GM21423 (cell line): ENCODE measurements around the gene SAA1.
"Not testable (repeated sequence)": the region's sequence is repeated elsewhere in the genome, so short reads cannot be mapped to it uniquely, and the experiment has no call there.

Experiments
- ATAC-seq: cut with Tn5 transposase; IDR thresholded peaks from one replicate; pipeline ENCODE4 v1.9.1; 2021; ENCODE audit warnings: mild to moderate bottlenecking, moderate library complexity; ENCODE audit not compliant: unreplicated experiment

Gene SAA1

GRCh38 chr11:18254781-18255361 is 11.2 kb upstream of the SAA1 start:
- ATAC-seq = no peak

- no peak for ATAC-seq
Observed at GRCh38 chr11:18259259-18259658, 6.8 kb upstream of the SAA1 start.

GRCh38 chr11:18261721-18262120 is 4.3 kb upstream of the SAA1 start:
- no peak for ATAC-seq

GRCh38 chr11:18262681-18263350 is 3.2 kb upstream of the SAA1 start:
- ATAC-seq = not testable (repeated sequence)

GRCh38 chr11:18264035-18264434 is 2.0 kb upstream of the SAA1 start:
- no peak for ATAC-seq

- ATAC-seq = no peak
Observed at GRCh38 chr11:18264677-18265555, 1.1 kb upstream of the SAA1 start.

GRCh38 chr11:18267335-18268133 is 1.5 kb downstream of the SAA1 start:
- peak; percentile 64 for ATAC-seq

- ATAC-seq = not testable (repeated sequence)
Observed at GRCh38 chr11:18269252-18269651, 3.2 kb downstream of the SAA1 start.

- ATAC-seq = no peak
Observed at GRCh38 chr11:18270102-18270501, 4.0 kb downstream of the SAA1 start.

GRCh38 chr11:18271206-18271605 is 5.1 kb downstream of the SAA1 start:
- no peak for ATAC-seq

GRCh38 chr11:18277565-18278271 is 11.7 kb downstream of the SAA1 start:
- no peak for ATAC-seq

GRCh38 chr11:18280438-18281045 is 14.5 kb downstream of the SAA1 start:
- ATAC-seq = peak; percentile 83

GRCh38 chr11:18282626-18283025 is 16.6 kb downstream of the SAA1 start:
- ATAC-seq = no peak

GRCh38 chr11:18285841-18286240 is 19.8 kb downstream of the SAA1 start:
- no peak for ATAC-seq

GRCh38 chr11:18288911-18289310 is 22.8 kb downstream of the SAA1 start:
- ATAC-seq = no peak

- ATAC-seq = peak; percentile 69
Observed at GRCh38 chr11:18294862-18295261, 28.8 kb downstream of the SAA1 start.

- ATAC-seq = no peak
Observed at GRCh38 chr11:18295316-18295715, 29.3 kb downstream of the SAA1 start.

- no peak for ATAC-seq
Observed at GRCh38 chr11:18299721-18300120, 33.7 kb downstream of the SAA1 start.

GRCh38 chr11:18304745-18305144 is 38.7 kb downstream of the SAA1 start:
- no peak for ATAC-seq
